ENCODE results near the gene FAM204A.

The FAM204A gene

GRCh38 chr10:118330295-118331076 is 11.6 kb downstream of the FAM204A start:
- DNase-seq, result no peak

GRCh38 chr10:118324140-118324539 is 18.0 kb downstream of the FAM204A start:
- DNase-seq, result no peak

- no peak for DNase-seq
These were observed 20.2 kb downstream of the FAM204A start for GRCh38 chr10:118321724-118322575.

GRCh38 chr10:118315629-118316028 is 26.5 kb downstream of the FAM204A start:
- no peak for DNase-seq

GRCh38 chr10:118314882-118315281 is 27.2 kb downstream of the FAM204A start:
- DNase-seq, result no peak

- no peak for DNase-seq
These were observed 30.6 kb downstream of the FAM204A start for GRCh38 chr10:118311505-118311904.

GRCh38 chr10:118310822-118311221 is 31.3 kb downstream of the FAM204A start:
- no peak for DNase-seq

GRCh38 chr10:118309911-118310310 is 32.2 kb downstream of the FAM204A start:
- no peak for DNase-seq

- DNase-seq, result no peak
These were observed 33.5 kb downstream of the FAM204A start for GRCh38 chr10:118308664-118309063.

GRCh38 chr10:118307859-118308258 is 34.3 kb downstream of the FAM204A start:
- no peak for DNase-seq

- no peak for DNase-seq
These were observed 34.9 kb downstream of the FAM204A start for GRCh38 chr10:118307220-118307619.

GRCh38 chr10:118305730-118306129 is 36.4 kb downstream of the FAM204A start:
- DNase-seq, result no peak

GRCh38 chr10:118304521-118304920 is 37.6 kb downstream of the FAM204A start:
- no peak for DNase-seq

- no peak for DNase-seq
These were observed 40.9 kb downstream of the FAM204A start for GRCh38 chr10:118301211-118301610.

GRCh38 chr10:118300320-118300719 is 41.8 kb downstream of the FAM204A start:
- DNase-seq, result no peak

GRCh38 chr10:118298787-118299186 is 43.3 kb downstream of the FAM204A start:
- DNase-seq, result no peak

GRCh38 chr10:118291122-118291521 is 51.0 kb downstream of the FAM204A start:
- DNase-seq, result no peak

- DNase-seq, result no peak
These were observed 51.6 kb downstream of the FAM204A start for GRCh38 chr10:118290471-118290995.

- no peak for DNase-seq
These were observed 54.9 kb downstream of the FAM204A start for GRCh38 chr10:118287076-118287806.

GRCh38 chr10:118286051-118286838 is 55.9 kb downstream of the FAM204A start:
- no peak for DNase-seq

GRCh38 chr10:118282670-118283069 is 59.5 kb downstream of the FAM204A start:
- DNase-seq, result no peak

GRCh38 chr10:118278649-118279048 is 63.5 kb downstream of the FAM204A start:
- DNase-seq, result no peak

Data from activated CD8-positive, alpha-beta memory T cell treated with anti-CD3 and anti-CD28 coated beads, Interleukin-2, amount 50 U/mL, for 48 hours (primary cell).